Heart right ventricle (tissue), 16 donors: ENCODE results near the gene CIZ1. TPM values are rescaled to one million over a fixed set of nuclear protein-coding genes. Genes with fewer than 3 reads are reported as not detected.
A peak's percentile ranks its signal among the peaks of the same experiment; 100 is the strongest.

Experiments used
- ATAC-seq, 8 donors: fragments of 200-7000 bp; cut with Tn5 transposase; one replicate each; pipeline ENCODE4 v1.9.1; 2020; ENCODE audit warnings: mild to moderate bottlenecking in 8 of 8, moderate library complexity in 8 of 8, moderate number of reproducible peaks in 1 of 8
- DNase-seq, 2 donors: peaks; one replicate each; pipeline ENCODE4 v3.0.0-alpha.2; 2020
- H3K27ac ChIP-seq, 10 donors: fragments of 200-600 bp; sonication (generic) in 2 of 10; one replicate each; pipeline versions ENCODE4 v1.5.0 to v1.8.0; 2020 to 2022; ENCODE audit warnings: mild to moderate bottlenecking in 3 of 10
- H3K27me3 ChIP-seq, 7 donors: fragments of 200-600 bp; one replicate each; pipeline ENCODE4 v1.8.0; 2021 to 2022; ENCODE audit warnings: mild to moderate bottlenecking in 2 of 7
- H3K36me3 ChIP-seq, 9 donors: fragments of 200-600 bp; sonication (generic) in 1 of 9; one replicate each; pipeline versions ENCODE4 v1.5.0 to v1.8.0; 2020 to 2022; ENCODE audit warnings: mild to moderate bottlenecking in 2 of 9
- H3K4me1 ChIP-seq, 9 donors: fragments of 200-600 bp; sonication (generic) in 1 of 9; one replicate each; pipeline versions ENCODE4 v1.5.0 to v1.8.0; 2020 to 2022; ENCODE audit warnings: mild to moderate bottlenecking in 4 of 9
- H3K4me3 ChIP-seq, 10 donors: fragments of 200-600 bp; sonication (generic) in 2 of 10; one replicate each; pipeline versions ENCODE4 v1.5.0 to v1.8.0; 2020 to 2022; ENCODE audit warnings: mild to moderate bottlenecking in 7 of 10, moderate library complexity in 2 of 10
- H3K9me3 ChIP-seq, 11 donors: fragments of 200-600 bp in 10 of 11; sonication (generic) in 2 of 11; one replicate each; pipeline versions ENCODE4 v1.5.0 to v1.8.0; 2013 to 2022; ENCODE audit warnings: mild to moderate bottlenecking in 2 of 11, control low read depth in 1 of 11, moderate library complexity in 1 of 11
- CTCF ChIP-seq, 9 donors: fragments of 200-600 bp; sonication (generic) in 2 of 9; IDR thresholded peaks; one replicate each; pipeline versions ENCODE4 v1.5.0 to v1.8.0; 2021 to 2022; ENCODE audit warnings: antibody characterized with exemption in 9 of 9, mild to moderate bottlenecking in 5 of 9, moderate library complexity in 1 of 9
- WGBS, 2 donors: extraction: QIAGEN DNeasy Blood & Tissue Kit; methylation state at CpG; one replicate each; pipeline ENCODE4 v1.1.7; 2013; ENCODE audit warnings: inconsistent platforms in 1 of 2; 5-methylcytosine and 5-hydroxymethylcytosine counted together
- intact Hi-C, 10 donors: fragments of 100-400 bp; cut with DNase I; formaldehyde crosslinking; loops; one replicate each; pipeline versions ENCODE4 v1.11.1 to v1.14.2; 2022
- polyA plus RNA-seq, 2 donors: library from polyadenylated mRNA; stranded (reverse); fragments of 200-250 nt; gene quantifications; one replicate each; pipeline ENCODE4 v1.2.3, GENCODE V29; 2013
- total RNA-seq, 10 donors: library from RNA; stranded (reverse); fragmentation: NEBNext Ultra II Directional in 3 of 10; extraction: Animal tissue kit (Norgen Biotek cat#: 25700) in 3 of 10; gene quantifications; one replicate each; pipeline versions ENCODE4 v1.2.1 to v1.2.4, GENCODE V29; 2021 to 2023
- donor health status: Arrhythmogenic right ventricular cardiomyopathy.
- donor health status: ischemic (EF 13 %, LVEDD 7.1; RV severe dilation, severe dysfunction).
- donor health status: healthy with polysubstance abuse.
- donor health status: DM: no; HTN: yes; CAD: no.
- donor health status: DM: no; HTN: no; CAD: no.
- donor health status: ischemic (EF 25% LVEDD 6.9; RV normal size, moderate dysfunction).
- donor health status: ischemic (EF 25% LVEDD 5.7; RV mildly dilated, moderate dysfunction).
- donor health status: healthy.
- donor health status: DM: yes; HTN: yes; CAD: no.
- donor health status: Ischemic cardiomyopathy.
- donor health status: ischemic (EF 35%, LVEDD 5.7; RV mildly dilated, moderate dysfunction).
- donor health status: nonischemic (EF 11% LVEDD 7.7; RV severe dilation, severe dysfunction).
- donor health status: DM: yes; HTN: yes; CAD: no.
- donor health status: PGD.
- donor health status: ischemic (EF 29% LVEDD 5.4; RV normal size, mild dysfunction).
- donor health status: nonischemic (EF 23%, LVEDD 6.1; RV moderate dilation, normal function).

CIZ1 gene
- total and polyA plus RNA-seq, 12 donors, result 39.7 to 96.0 (median 75.0) TPM

DNA sequence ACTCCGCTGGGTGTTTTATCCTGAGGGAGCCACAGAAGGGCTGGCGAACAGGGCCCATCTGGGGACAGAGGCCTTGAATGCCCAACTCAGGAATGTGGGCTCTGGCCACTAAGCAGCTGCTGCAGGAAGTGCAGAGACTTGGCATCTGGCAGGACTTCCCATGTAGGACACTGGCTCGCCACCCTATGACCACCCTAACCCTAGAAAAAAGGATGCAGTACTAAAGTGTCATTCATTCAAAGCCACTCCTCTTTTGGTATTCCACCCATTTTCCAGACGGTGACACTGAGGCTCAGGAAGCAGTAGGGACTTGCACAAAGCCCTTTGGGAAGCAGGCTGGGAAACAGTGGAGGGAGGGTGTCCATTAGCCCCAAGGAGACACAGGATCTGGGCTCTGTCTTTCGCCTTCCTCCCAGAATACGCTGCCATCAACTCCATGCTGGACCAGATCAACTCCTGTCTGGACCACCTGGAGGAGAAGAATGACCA is 28.3 kb downstream of the CIZ1 start:
- intact Hi-C loops, result no loop called here
- 94 to 96% methylated on average over 6 of the region's 6 CpGs for WGBS, 2 donors
- no peak for DNase-seq
- H3K4me1 ChIP-seq, result peaks cover 0 to 27% (median 13%) of the 10 kb centered on the region in 9 donors
- H3K27ac ChIP-seq, result no peak overlapping the region
- no peak for TF ChIP-seq CTCF (IDR thresholded peaks at IDR 0.05)
- H3K27me3 ChIP-seq, result no peaks in the 10 kb centered on the region
- no peaks in the 10 kb centered on the region for H3K9me3 ChIP-seq
- no peak for ATAC-seq
- H3K36me3 ChIP-seq, result peaks cover 0 to 59% (median 23%) of the 10 kb centered on the region in 9 donors
- H3K4me3 ChIP-seq, result no peak overlapping the region

GRCh38 chr9:128162215-128163026 is 29.0 kb downstream of the CIZ1 start:
- TF ChIP-seq CTCF (IDR thresholded peaks at IDR 0.05), result no peak
- ATAC-seq (peak in 5 of 8 donors; percentile 10 to 70 (median 33)), DNase-seq (peak; percentile 34 to 70)
- no peaks in the 10 kb centered on the region for H3K27me3 ChIP-seq
- H3K27ac ChIP-seq, result no peak overlapping the region
- intact Hi-C loops, result no loop called here
- no peak overlapping the region for H3K4me3 ChIP-seq
- peaks cover 0 to 27% (median 13%) of the 10 kb centered on the region in 9 donors for H3K4me1 ChIP-seq
- no peaks in the 10 kb centered on the region for H3K9me3 ChIP-seq
- H3K36me3 ChIP-seq, result peaks cover 0 to 53% (median 20%) of the 10 kb centered on the region in 9 donors
- 74 to 75% methylated on average over 10 of the region's 10 CpGs for WGBS, 2 donors

- Histone ChIP-seq H3K4me1 (peaks cover 0 to 27% (median 13%) of the 10 kb centered on the region in 9 donors), H3K36me3 (peaks cover 0 to 42% (median 10%) of the 10 kb centered on the region in 9 donors), H3K9me3 (no peaks in the 10 kb centered on the region), H3K4me3 (peak overlapping the region in 4 of 10 donors; percentile 68 to 92 (median 78)), H3K27ac (no peak overlapping the region), H3K27me3 (no peaks in the 10 kb centered on the region)
- intact Hi-C loops, result no loop called here
- TF ChIP-seq CTCF (IDR thresholded peaks at IDR 0.05), result no peak
- ATAC-seq (no peak), DNase-seq (no peak)
- 89 to 95% methylated on average over 13 of the region's 13 CpGs for WGBS, 2 donors
These were observed 30.0 kb downstream of the CIZ1 start for GRCh38 chr9:128161215-128161902.

DNA sequence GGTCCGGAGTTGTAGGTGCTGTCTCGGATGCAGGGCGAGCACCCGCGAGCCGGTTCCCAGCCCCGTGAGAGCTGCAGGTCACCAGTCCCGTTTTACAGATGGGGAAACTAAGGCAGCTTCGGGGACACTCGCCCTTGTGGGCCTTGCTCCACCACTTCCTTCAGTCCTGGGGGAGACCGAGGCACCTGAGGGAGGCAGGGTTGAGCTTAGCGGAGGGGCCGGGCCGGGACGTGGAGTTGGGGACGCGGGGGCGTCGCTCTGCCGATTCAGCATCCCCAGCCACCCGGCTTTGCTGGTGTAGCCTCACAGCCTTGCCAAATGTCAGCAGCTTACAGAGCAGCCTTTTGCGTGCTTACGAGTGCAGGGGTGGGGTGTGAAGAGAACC is 30.8 kb downstream of the CIZ1 start:
- ATAC-seq, result peak in 6 of 8 donors; percentile 1 to 14 (median 4)
- Histone ChIP-seq H3K4me1 (peaks cover 0 to 27% (median 13%) of the 10 kb centered on the region in 9 donors), H3K27ac (peak overlapping the region in 9 of 10 donors; percentile 59 to 89 (median 78)), H3K4me3 (peak overlapping the region; percentile 66 to 97 (median 82)), H3K36me3 (peaks cover 0 to 35% (median 9%) of the 10 kb centered on the region in 9 donors), H3K27me3 (no peaks in the 10 kb centered on the region), H3K9me3 (no peaks in the 10 kb centered on the region)
- no peak for TF ChIP-seq CTCF (IDR thresholded peaks at IDR 0.05)
- DNase-seq, result no peak
- intact Hi-C loops, result no loop called here
- 1 to 2% methylated on average over 23 of the region's 23 CpGs for WGBS, 2 donors
